Measurements from ENCODE around the gene SDHAF1. TPM values are rescaled to one million over a fixed set of nuclear protein-coding genes. Genes with fewer than 3 reads are reported as not detected.

Gene SDHAF1
- total RNA-seq, 2 donors from 2014 or later = 25.2 to 31.6 TPM

DNA sequence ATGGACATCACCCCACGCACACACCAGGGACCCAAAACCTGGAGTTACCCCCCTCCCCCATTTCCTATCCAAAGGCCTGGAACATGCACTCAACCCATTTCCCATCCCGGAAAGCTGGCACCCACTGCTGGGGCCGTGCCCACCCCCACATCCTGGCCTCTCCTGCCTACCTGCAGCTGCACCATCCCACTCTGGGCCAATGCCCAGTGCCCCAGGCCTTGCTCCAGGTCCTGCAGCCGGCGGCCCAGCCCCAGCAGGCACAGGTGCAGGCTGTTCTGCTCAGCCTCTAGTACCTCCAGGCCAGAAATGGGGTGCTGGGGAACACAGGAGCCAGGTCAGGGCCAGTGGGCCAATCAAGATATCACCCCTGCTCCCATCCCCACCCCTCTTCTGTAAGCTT is 12.0 kb downstream of the SDHAF1 start:
- H3K36me3 ChIP-seq = no peaks in the 10 kb centered on the region
- no peaks in the 10 kb centered on the region for H3K9me3 ChIP-seq
- no peak overlapping the region for H3K4me3 ChIP-seq
- TF ChIP-seq, protein P1, sequence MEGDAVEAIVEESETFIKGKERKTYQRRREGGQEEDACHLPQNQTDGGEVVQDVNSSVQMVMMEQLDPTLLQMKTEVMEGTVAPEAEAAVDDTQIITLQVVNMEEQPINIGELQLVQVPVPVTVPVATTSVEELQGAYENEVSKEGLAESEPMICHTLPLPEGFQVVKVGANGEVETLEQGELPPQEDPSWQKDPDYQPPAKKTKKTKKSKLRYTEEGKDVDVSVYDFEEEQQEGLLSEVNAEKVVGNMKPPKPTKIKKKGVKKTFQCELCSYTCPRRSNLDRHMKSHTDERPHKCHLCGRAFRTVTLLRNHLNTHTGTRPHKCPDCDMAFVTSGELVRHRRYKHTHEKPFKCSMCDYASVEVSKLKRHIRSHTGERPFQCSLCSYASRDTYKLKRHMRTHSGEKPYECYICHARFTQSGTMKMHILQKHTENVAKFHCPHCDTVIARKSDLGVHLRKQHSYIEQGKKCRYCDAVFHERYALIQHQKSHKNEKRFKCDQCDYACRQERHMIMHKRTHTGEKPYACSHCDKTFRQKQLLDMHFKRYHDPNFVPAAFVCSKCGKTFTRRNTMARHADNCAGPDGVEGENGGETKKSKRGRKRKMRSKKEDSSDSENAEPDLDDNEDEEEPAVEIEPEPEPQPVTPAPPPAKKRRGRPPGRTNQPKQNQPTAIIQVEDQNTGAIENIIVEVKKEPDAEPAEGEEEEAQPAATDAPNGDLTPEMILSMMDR (IDR thresholded peaks at IDR 0.05) = no peak
- no peak for DNase-seq
- intact Hi-C loops (cut with DNase I) = no loop called here
- no peaks in the 10 kb centered on the region for H3K27me3 ChIP-seq
- no peak overlapping the region for H3K9ac ChIP-seq (ENCODE audit: low read depth in 2 of 2, low read length in 2 of 2)
- H3K27ac ChIP-seq = no peak overlapping the region
- no peaks in the 10 kb centered on the region for H3K4me1 ChIP-seq

DNA sequence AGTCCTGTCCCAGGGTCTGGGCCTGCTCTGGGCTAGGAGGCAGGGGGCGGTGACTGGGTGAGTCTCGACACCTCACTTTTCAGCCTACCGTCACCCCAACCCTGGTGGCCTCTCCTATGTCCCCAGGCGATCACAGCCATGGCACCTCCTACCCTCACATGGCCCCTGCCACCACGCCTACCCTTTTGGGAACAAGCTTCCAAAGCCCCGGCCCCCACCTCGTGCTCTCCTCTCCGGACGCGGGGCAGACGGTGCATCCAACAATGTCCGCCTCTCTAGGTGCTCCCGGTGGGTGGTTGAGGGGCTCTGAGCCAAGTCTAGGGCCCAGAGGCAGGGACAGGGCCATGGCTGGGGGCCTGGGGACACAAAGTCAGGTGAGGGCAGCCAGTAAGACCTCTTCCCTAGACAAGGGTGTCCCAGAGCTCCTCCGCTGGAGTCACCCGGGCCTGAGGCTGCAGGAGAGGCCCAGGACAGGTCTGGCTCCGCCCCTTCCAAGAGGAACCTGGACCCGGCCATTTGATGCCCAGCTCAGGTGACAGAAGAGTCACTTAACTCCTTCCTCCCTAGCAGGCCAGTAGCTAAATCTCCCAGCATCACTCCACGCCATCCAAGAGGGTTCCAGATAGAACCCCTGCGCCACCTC is 13.5 kb downstream of the SDHAF1 start, which contains the start of gene SYNE4:
Gene SYNE4 (minus strand): TSS at position 478 of the 643 bp plus-strand sequence. CDS start 132 bp downstream, at position 346.
- TF ChIP-seq, protein P1 (IDR thresholded peaks at IDR 0.05) = no peak
- Histone ChIP-seq H3K27ac (peak within 1 kb of the TSS; percentile 75), H3K9ac (ENCODE audit: low read depth in 2 of 2, low read length in 2 of 2) (peak within 1 kb of the TSS; percentile 54 to 68), H3K4me3 (peak within 1 kb of the TSS; percentile 51), H3K4me1 (no peaks in the 10 kb centered on the region), H3K9me3 (no peaks in the 10 kb centered on the region), H3K36me3 (no peaks in the 10 kb centered on the region), H3K27me3 (no peaks in the 10 kb centered on the region)
- DNase-seq = peak; percentile 81
- intact Hi-C loops (cut with DNase I) = no loop called here

DNA sequence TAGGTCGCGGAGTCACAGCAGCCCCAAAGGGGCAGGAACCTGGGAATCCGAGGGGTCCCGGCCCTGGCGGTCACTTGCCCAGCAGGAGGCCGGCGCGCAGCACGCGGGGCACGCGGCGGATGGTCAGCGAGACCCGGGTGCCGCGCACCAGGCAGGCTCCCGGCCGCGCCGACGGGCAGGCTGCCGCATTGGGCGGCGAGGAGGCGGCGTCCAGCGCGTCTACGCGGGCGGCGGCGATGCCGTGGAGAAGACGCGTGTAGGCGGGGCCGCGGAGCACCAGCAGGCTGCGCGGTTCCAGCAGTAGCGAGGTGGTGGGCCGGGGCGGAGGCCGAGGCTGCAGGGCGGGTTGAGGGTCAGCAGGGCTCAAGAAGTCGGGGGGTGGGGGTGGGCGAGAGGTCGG is 14.2 kb downstream of the SDHAF1 start:
- H3K4me3 ChIP-seq = peak overlapping the region; percentile 51
- peak overlapping the region; percentile 54 to 68 for H3K9ac ChIP-seq (ENCODE audit: low read depth in 2 of 2, low read length in 2 of 2)
- intact Hi-C loops (cut with DNase I) = no loop called here
- H3K36me3 ChIP-seq = no peaks in the 10 kb centered on the region
- H3K27me3 ChIP-seq = no peaks in the 10 kb centered on the region
- TF ChIP-seq, protein P1 (IDR thresholded peaks at IDR 0.05) = no peak
- no peaks in the 10 kb centered on the region for H3K4me1 ChIP-seq
- H3K27ac ChIP-seq = peak overlapping the region; percentile 75
- peak; percentile 72 for DNase-seq
- H3K9me3 ChIP-seq = no peaks in the 10 kb centered on the region

DNA sequence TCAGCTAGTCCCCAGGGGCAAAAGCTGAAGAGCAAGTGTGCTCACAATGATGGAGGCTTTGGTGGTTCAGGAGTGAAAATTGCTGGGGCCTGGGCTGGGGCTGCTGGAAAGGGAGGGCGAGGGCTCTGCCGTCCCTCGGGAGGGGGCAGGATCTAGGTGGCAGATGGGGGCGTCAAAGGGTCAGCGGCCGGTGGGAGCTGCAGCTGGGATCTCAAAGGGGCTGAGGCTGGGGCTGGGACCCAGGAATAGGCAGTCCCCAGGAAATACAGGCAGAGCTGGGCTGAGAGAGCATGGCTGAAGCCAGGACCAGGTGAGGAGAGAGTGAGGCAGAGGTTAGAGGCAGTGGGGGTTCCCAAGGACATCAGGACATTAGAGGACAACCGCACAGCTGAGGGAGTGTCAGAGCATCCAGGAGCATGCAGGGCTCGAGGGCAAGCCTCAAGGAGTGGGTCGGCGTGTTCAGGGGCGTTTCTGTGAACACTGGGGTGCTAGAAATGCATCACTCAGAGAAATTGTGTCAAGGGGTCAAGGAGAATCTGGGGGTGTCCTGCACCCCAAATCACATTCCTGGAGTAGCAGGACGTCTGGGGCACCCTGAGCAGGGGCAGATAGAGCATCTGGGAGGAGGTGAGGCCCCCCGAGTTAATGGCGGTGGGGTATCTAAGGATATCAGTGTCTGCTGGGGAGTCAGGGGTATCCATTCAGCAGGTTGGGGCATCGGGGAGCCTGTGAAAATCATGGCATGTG is 14.8 kb downstream of the SDHAF1 start:
- peak overlapping the region; percentile 75 for H3K27ac ChIP-seq
- peak overlapping the region; percentile 54 to 68 for H3K9ac ChIP-seq (ENCODE audit: low read depth in 2 of 2, low read length in 2 of 2)
- H3K4me3 ChIP-seq = peak overlapping the region; percentile 51

DNA sequence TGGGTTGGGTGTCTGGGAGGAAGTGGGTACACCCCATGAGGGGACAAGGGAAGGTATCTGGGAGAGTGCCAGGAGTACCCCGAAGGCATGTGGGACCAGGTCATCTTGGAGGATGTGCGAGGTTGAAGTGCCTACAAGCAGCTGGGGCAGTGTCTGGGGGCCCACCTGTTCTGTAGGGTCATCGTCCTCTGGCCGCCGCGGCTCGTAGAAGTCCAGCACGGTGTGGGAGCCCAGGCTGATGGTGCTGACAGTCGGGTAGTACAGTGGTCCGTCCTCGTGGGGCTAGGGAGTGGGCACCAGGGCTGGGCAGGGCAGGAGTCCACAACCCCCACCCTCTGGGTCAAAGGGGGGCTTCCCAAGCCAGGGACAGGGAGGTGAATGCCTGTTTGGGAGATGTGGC is 15.4 kb downstream of the SDHAF1 start:
- H3K36me3 ChIP-seq = no peaks in the 10 kb centered on the region
- no peaks in the 10 kb centered on the region for H3K27me3 ChIP-seq
- H3K9me3 ChIP-seq = no peaks in the 10 kb centered on the region
- peaks cover 4% of the 10 kb centered on the region for H3K4me1 ChIP-seq
- DNase-seq = no peak
- TF ChIP-seq, protein P1 (IDR thresholded peaks at IDR 0.05) = no peak
- no peak overlapping the region for H3K9ac ChIP-seq (ENCODE audit: low read depth in 2 of 2, low read length in 2 of 2)
- intact Hi-C loops (cut with DNase I) = loop anchor here (10.0 kb wide), 1 partner anchor 104 kb away; the partner anchor contains the start of genes OVOL3, POLR2I and TBCB
- H3K4me3 ChIP-seq = no peak overlapping the region
- H3K27ac ChIP-seq = no peak overlapping the region

More for the DNA sequence above, 14.8 kb downstream of the SDHAF1 start:
- TF ChIP-seq, protein P1 (IDR thresholded peaks at IDR 0.05) = no peak
- DNase-seq = no peak
- Histone ChIP-seq H3K27me3 (no peaks in the 10 kb centered on the region), H3K36me3 (no peaks in the 10 kb centered on the region), H3K4me1 (peaks cover 4% of the 10 kb centered on the region), H3K9me3 (no peaks in the 10 kb centered on the region)
- intact Hi-C loops (cut with DNase I) = loop anchor here (10.0 kb wide), 1 partner anchor 105 kb away; the partner anchor contains the start of genes OVOL3, POLR2I and TBCB
